AG04450 (cell line): Measurements from ENCODE around the gene ZNF599. TPM values are rescaled to one million over a fixed set of nuclear protein-coding genes. Genes with fewer than 3 reads are reported as not detected.
A peak's percentile ranks its signal among the peaks of the same experiment; 100 is the strongest.

ENCODE experiments used
- CTCF ChIA-PET: fragments of 300-600, 350-600 bp; formaldehyde crosslinking; extraction: SDS; loops from one replicate; lab custom pipeline; 2022; ENCODE audit warnings: antibody characterized with exemption, inconsistent platforms; lab: Charles Lee
- POLR2A ChIA-PET: fragments of 350-600 bp; formaldehyde crosslinking; extraction: SDS; loops from one replicate; lab custom pipeline; 2021; ENCODE audit warnings: antibody characterized with exemption, inconsistent platforms; lab: Yijun Ruan, JAX
- DNase-seq: peaks from one replicate; pipeline ENCODE4 v3.0.0-alpha.2; 2011; ENCODE audit warnings: low read depth, low spot score
- H3K27ac ChIP-seq: one replicate; pipeline ENCODE4 v1.5.1; 2012; ENCODE audit warnings: low read depth, low read length, control low read depth
- H3K27me3 ChIP-seq: one replicate; pipeline ENCODE4 v1.6.0; 2012; ENCODE audit warnings: low read length; ENCODE audit not compliant: control insufficient read depth, insufficient read depth
- H3K4me3 ChIP-seq: 2 replicates; pipeline ENCODE4 v1.5.1; 2011; ENCODE audit warnings: mild to moderate bottlenecking, low read depth, low read length, control low read depth
- H3K9me3 ChIP-seq: 2 replicates; pipeline ENCODE4 v1.5.1; 2012; ENCODE audit warnings: low read length; ENCODE audit not compliant: control insufficient read depth, insufficient read depth
- polyA plus RNA-seq: library from polyadenylated mRNA; depleted of rRNA; stranded (reverse); fragments of >200 nt; gene quantifications from 2 replicates; pipeline ENCODE4 v1.2.3, GENCODE V29; 2011
- TF ChIP-seq, protein P1 (sequence below): IDR thresholded peaks from 2 replicates; pipeline ENCODE4 v1.5.1; 2011; ENCODE audit warnings: low read depth, low read length, control low read depth, inconsistent platforms

The ZNF599 gene
- polyA plus RNA-seq, 1 experiment = 9.1 TPM

GRCh38 chr19:34722353-34722752 lies 50.7 kb downstream of the ZNF599 start:
- ChIA-PET CTCF (no interaction called here), POLR2A (no interaction called here)
- Histone ChIP-seq H3K27me3 (peaks cover 5% of the 10 kb centered on the region), H3K9me3 (no peaks in the 10 kb centered on the region), H3K27ac (no peak overlapping the region), H3K4me3 (no peak overlapping the region)
- no peak for DNase-seq
- TF ChIP-seq, protein P1, sequence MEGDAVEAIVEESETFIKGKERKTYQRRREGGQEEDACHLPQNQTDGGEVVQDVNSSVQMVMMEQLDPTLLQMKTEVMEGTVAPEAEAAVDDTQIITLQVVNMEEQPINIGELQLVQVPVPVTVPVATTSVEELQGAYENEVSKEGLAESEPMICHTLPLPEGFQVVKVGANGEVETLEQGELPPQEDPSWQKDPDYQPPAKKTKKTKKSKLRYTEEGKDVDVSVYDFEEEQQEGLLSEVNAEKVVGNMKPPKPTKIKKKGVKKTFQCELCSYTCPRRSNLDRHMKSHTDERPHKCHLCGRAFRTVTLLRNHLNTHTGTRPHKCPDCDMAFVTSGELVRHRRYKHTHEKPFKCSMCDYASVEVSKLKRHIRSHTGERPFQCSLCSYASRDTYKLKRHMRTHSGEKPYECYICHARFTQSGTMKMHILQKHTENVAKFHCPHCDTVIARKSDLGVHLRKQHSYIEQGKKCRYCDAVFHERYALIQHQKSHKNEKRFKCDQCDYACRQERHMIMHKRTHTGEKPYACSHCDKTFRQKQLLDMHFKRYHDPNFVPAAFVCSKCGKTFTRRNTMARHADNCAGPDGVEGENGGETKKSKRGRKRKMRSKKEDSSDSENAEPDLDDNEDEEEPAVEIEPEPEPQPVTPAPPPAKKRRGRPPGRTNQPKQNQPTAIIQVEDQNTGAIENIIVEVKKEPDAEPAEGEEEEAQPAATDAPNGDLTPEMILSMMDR = no peak

DNA sequence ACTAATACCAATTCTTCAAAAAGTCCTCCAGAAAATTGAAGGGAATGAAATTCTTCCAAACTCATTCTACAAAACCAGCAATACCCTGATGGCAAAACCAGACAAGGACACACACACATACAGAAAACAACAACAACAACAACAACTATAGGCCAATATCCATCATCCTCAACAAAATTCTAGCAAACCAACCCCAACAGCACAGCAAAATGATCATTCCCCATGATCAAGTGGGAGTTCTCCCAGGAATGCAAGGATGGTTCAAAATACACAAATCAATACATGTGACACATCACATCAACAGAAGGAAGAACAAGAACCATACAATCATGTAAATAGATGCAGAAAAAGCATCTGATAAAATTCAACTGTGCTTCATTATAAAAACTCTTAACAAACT lies 57.7 kb downstream of the ZNF599 start:
- ChIA-PET CTCF (no interaction called here), POLR2A (no interaction called here)
- H3K4me3 ChIP-seq = no peak overlapping the region

GRCh38 chr19:34713262-34713637 lies 59.8 kb downstream of the ZNF599 start:
- no peak overlapping the region for H3K4me3 ChIP-seq
- POLR2A ChIA-PET = interaction anchor here (0.6 kb wide), 1 partner anchor 845 kb away, joined by 3 read pairs; no protein-coding TSS in a partner anchor
- CTCF ChIA-PET = interaction anchor here (0.5 to 5.8 kb wide), 14 partner anchors 17 to 354 kb away, joined by 3 to 85 read pairs (median 4); partner anchors contain the start of genes ZNF302 and ZNF599
- TF ChIP-seq, protein P1 = no peak
- H3K27me3 ChIP-seq = no peaks in the 10 kb centered on the region
- H3K27ac ChIP-seq = no peak overlapping the region
- DNase-seq = no peak
- H3K9me3 ChIP-seq = peaks cover 6% of the 10 kb centered on the region; the same call in 1 of the 2 replicates

More for the DNA sequence above, 57.7 kb downstream of the ZNF599 start:
- TF ChIP-seq, protein P1 = no peak
- Histone ChIP-seq H3K9me3 (peaks cover 6% of the 10 kb centered on the region; the same call in 1 of the 2 replicates), H3K27me3 (no peaks in the 10 kb centered on the region), H3K27ac (no peak overlapping the region)
- no peak for DNase-seq

DNA sequence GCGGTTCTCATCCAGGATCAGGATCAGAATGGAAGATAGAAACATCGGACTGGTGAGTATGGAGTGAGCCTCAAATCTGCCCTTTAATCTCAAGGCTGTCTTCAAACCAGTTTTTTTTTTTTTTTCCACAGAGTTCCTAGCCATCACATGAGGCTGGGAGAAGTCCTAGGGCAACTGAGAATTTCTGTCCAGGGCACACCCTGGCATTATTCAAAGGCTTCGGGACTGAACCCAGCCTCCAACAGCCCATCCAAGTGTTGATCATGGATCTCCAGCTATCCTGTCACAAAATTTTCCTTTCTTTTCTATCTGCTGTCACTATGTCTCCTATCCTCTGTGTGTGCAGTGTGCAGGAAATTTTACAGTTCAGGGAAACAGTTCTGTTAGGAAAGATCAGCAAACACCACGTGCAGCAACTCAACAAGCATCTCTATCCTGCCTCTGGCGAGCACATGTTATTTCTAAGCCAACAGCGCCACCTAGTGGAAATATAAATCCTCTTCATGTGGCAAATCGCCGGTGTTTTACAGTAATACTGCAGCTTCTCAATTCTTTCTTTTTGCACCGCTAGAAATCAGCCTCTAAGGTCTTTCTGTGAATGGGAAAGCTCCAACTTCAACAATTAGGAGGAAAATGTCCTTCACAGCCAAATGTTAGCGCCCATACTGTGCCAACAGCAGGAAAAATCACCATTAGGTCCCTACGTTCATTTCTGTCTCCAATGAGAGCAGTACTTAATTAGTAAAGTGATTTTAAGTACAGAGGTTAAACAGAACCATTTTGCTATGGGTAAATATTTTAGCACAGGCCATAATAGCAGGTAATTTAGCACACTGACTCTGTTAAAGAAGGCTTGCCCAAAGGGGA lies 60.4 kb downstream of the ZNF599 start:
- no peak overlapping the region for H3K4me3 ChIP-seq
- POLR2A ChIA-PET = interaction anchor here (0.6 kb wide), 1 partner anchor 845 kb away, joined by 3 read pairs; no protein-coding TSS in a partner anchor
- TF ChIP-seq, protein P1 = peak; percentile 67
- no peaks in the 10 kb centered on the region for H3K27me3 ChIP-seq
- CTCF ChIA-PET = interaction anchor here (0.5 to 5.8 kb wide), 21 partner anchors 18 to 353 kb away, joined by 3 to 85 read pairs (median 4); partner anchors contain the start of genes ZNF302 and ZNF599
- H3K9me3 ChIP-seq = peaks cover 6% of the 10 kb centered on the region; the same call in 1 of the 2 replicates
- H3K27ac ChIP-seq = no peak overlapping the region
- peak; percentile 66 for DNase-seq

DNA sequence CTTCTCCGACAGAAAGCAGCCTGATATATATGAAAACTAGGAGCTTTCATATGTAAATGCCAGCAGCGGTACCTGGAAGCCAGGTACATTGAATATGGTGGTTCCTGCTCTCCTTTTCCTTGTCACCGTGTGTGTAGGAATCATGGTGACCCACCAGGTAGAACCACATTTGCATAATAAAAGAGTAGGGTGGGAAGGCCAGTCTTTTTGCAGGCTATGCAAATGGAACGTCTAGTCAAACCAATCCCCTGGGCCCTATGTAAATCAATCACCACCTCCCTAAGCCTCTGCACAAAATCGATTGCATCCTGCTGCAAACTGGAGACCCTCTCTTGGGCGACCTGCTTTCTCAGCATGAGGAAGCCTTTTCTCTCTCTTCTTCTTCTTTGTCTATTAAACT lies 61.1 kb downstream of the ZNF599 start:
- DNase-seq = no peak
- TF ChIP-seq, protein P1 = no peak
- Histone ChIP-seq H3K4me3 (no peak overlapping the region), H3K27me3 (no peaks in the 10 kb centered on the region), H3K27ac (no peak overlapping the region), H3K9me3 (peaks cover 6% of the 10 kb centered on the region; the same call in 1 of the 2 replicates)
- ChIA-PET CTCF (interaction anchor here (0.6 to 5.8 kb wide), 12 partner anchors 30 to 212 kb away, joined by 3 to 85 read pairs (median 4); partner anchors contain the start of genes ZNF302 and ZNF599), POLR2A (no interaction called here)
